NCI-H446 treated with DMSO at 0.1 percent for 48 hours (cell line): Measurements from ENCODE around the gene GPR61.

Source experiments
- DNase-seq: peaks from one replicate; lab custom pipeline; 2025; lab: John Stamatoyannopoulos, UW

The GPR61 gene

GRCh38 chr1:109569323-109569722 lies 29.7 kb downstream of the GPR61 start:
- DNase-seq, result no peak

- DNase-seq, result no peak
These were observed 30.7 kb downstream of the GPR61 start for GRCh38 chr1:109570414-109570813.

DNA sequence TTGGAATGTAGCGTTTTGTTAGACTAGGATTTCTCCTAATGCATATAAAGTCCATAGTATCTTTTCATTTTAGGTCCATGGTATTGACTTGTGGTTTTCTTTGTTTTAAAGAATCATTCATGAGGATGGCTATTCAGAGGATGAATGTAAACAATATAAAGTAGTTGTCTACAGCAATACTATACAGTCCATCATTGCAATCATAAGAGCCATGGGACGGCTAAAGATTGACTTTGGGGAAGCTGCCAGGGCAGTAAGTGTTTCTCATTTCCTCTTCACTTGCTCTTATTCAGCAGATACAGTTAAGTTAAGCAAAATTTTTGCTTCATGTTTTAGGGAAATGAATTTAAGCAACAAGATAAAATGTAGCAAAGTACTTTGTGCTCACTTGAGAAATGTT lies 34.1 kb downstream of the GPR61 start:
- no peak for DNase-seq

DNA sequence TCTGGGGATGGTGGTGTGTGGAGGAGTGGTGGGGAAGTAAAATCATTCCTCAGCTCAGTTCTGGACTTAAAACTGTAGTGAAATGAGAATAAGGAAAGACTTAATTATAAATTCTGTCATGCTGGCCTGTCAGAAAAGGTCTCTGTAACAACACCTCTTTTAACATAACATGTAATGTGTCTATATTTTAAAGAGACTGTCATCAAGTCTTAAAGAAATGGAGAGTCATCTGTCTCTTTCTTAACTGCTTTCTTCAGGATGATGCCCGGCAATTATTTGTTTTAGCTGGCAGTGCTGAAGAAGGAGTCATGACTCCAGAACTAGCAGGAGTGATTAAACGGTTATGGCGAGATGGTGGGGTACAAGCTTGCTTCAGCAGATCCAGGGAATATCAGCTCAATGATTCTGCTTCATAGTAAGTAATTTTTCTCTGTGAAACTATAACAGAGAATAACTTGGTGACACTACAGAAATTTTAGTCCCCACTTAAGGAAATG lies 39.3 kb downstream of the GPR61 start:
- no peak for DNase-seq

DNA sequence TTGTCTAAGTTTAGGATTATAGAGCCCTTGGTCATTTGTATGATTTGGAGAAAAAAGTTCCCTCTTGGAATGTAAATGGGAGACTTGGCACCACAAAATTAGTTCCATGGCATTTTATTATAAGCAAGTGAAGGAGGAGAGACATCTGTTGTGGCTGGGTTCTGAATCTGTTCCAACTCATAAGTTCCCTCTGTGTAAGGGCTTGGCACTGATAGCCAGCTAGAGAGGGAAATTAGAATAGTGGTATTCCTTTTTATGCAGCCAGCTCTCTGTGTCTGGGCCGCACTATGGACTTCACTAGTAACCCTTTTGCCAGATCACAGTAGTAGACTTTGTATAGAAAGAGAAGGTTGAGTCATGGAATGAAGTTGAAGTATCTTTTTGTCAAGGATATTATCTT lies 39.8 kb downstream of the GPR61 start:
- peak; percentile 85 for DNase-seq

- DNase-seq, result no peak
These were observed 42.3 kb downstream of the GPR61 start for GRCh38 chr1:109582021-109582420.

DNA sequence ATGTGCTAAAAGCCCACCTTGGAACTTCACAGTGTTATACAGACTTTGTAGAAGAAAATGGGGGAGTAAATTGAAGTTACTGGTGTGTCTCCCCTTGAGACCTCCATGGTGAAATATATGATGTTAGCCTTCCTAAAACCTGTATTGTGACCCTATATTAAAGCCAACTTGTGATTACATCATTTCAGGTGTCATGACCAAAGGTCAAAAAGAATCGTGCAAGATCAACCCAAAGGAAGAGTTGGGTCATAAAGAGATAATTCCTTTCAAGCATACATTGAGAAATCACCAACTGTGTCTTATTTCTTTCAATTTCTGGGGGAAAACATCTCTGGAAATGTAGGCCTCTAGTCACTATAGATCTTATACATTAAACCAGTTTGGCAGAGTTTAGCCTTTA lies 45.1 kb downstream of the GPR61 start:
- no peak for DNase-seq

DNA sequence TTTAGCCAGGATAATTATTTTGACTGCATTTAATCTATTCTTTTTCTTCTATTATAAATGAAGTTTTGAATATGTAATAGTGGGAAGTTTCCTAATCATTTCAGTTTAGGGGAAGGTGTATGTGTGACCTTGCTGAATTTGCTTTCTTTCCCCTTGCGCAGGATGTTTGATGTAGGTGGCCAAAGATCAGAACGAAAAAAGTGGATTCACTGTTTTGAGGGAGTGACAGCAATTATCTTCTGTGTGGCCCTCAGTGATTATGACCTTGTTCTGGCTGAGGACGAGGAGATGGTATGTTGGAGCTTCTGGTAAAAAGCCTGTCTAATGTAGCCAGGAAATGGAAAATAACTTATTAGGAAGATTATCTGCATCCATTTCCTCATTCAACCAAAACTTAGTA lies 46.4 kb downstream of the GPR61 start:
- DNase-seq, result no peak

DNA sequence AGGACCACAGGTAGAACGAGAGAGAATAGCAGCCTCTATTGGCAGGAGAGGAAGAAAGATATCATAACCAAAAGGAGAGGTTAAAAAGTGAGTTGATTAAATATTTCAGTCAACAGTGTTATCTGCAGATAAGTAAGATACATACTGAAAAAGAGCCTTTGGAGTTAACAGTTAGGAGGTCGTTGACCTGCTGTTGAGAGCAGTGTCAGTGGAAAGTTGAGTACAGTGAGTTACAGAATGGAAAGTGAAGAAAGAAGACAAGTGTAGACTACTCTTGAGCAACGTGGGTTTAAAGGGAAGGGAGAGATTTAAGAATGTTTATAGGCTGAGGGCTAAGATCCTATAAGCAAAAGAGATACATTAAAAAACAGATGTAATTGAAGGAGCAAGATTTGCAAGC lies 49.5 kb downstream of the GPR61 start:
- DNase-seq, result no peak

DNA sequence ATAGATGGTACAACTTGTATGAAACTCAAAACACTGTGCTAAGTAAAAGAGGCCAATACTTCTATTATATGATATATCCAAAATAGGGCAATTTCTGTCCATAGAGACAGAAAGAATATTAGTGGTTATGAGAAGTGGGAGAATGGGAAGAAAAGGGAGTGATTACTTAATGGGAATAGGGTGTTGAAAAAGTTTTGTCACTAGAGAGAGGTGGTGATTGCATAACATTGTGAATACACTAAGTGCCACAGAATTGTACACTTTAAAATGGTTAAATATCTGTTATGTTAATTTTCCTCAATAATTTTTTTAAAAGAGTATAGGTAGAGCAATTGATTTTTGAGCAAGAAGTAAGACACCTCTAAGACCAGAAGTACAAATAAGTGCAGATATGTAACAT lies 50.0 kb downstream of the GPR61 start:
- no peak for DNase-seq

DNA sequence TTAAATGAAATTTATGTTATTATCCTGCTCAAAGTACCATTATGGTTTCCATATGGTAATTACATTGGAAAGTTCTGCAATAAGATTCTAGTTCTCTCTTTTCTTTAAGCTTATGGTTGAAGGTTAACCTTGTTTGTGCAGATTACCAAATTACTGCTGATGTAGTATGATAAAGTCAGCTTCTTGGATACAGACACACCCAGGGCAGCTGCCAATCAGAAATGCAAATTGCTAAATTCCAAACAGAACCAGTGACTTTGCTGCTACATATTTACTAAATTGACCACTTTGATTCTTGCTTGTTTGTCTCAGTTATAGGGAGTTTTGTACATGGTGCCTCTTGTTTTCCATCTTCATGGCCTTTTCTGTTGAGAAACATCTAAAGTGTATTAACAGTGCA lies 53.2 kb downstream of the GPR61 start:
- no peak for DNase-seq

- DNase-seq, result no peak
These were observed 55.9 kb downstream of the GPR61 start for GRCh38 chr1:109595531-109595930.
